Amniotic epithelial cell (primary cell): Measurements from ENCODE around the gene GPS1.

Experiments
- DNase-seq: peaks from one replicate; pipeline ENCODE4 v3.0.0-alpha.2; 2010; ENCODE audit warnings: low read depth

The GPS1 gene

GRCh38 chr17:82090549-82091263, 39.0 kb downstream of the GPS1 start:
- DNase-seq, result no peak

GRCh38 chr17:82091264-82092066, 39.8 kb downstream of the GPS1 start:
- DNase-seq, result no peak

DNA sequence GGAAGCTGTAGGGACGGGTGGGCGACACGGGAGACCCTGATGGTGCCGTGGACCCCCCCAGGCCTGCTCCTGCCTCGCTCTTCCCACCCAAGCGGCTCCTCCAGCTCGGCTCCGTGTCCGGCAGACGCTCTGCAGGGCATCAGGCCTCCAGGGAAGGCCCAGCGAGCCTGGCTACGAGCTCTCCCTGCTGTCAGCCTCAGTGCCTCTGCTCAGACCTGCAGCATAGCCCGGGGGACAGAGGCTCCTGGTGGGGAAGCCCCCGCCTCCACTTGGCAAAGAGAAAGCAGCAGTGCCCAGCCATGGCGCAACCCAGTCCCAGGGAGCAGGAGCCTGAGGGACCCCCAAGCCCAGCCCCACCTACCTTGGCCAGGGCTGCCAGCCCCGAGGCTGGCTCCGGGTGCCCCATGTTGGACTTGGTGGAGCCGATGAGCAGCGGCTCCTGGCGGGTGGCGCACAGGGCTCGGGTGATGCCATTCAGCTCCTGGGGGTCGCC, 40.4 kb downstream of the GPS1 start:
- DNase-seq, result no peak

GRCh38 chr17:82092628-82092994, 40.9 kb downstream of the GPS1 start:
- no peak for DNase-seq

DNA sequence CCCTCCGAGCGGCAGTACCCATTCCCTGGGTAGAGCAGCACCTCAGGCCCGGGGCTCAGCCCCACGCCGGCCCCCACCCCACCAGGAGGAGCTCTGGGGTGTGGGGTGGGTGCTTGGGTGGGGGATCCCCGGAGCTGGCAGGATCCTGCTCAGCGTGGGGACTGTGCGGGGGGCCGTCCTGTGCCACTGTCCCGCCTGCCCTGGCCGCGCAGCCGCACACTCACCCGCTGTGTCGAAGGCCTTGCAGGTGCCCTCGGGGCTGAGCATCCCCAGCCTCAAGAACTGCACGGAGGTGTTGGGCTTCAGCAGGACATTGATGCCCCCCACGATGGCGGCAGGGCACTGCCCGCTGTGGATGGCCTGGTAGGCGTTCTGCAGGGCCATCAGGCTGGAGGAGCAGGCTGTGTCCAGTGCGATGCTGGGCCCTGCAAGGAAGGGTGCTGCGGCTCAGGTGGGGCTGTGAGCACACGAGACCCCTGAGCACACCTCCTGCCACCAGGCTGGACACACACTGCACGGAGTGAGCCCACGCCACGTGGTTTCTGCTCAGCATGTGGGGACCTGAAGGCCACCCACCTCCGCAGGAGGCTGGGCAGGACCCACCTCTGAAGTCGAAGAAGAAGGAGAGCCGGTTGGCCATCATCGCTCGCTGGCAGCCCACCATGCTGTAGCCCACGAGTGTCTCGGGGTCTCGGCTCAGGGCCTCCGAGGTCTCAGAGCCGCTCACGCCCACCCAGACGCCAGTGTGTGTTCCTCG, 41.5 kb downstream of the GPS1 start:
- DNase-seq, result no peak

DNA sequence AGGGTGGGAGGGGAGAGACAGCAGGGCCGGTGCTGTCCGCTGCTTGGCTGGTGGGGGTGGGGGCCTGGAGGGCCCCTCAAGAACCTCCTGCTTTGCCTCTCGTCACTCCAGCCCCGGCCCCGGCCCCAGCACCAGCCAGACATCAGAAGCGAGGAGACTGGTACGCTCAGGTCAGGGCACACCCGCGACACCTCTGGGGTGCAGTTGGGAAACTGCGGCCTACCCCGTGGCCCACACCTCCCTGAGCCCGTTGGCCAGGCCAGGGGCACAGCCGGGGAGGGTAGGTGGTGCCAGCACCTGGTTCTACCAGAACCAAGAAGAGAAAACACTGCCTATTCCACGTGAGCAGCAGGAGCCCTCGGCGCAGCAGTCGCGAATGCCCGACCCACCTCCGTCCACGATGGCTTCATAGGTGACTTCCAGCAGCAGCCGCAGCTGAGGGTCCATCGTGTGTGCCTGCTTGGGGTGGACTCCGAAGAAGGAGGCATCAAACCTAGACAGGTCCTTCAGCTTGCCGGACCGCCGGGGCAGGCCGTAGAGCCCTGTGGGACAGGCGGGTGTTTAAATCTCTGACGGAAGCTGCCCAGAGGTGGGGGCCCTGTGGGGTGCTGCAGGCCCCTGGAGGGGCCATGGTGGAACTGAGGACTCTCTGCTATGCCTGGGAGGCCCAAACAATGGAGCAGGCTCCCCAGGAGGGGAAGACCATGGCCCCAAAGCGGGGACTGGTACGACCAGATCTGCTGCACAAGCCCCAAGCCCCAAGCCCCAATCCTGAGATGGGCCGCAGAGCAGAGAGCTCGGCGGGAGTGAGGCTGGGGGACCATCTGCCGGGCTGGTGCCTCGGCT, 43.5 kb downstream of the GPS1 start:
- no peak for DNase-seq

DNA sequence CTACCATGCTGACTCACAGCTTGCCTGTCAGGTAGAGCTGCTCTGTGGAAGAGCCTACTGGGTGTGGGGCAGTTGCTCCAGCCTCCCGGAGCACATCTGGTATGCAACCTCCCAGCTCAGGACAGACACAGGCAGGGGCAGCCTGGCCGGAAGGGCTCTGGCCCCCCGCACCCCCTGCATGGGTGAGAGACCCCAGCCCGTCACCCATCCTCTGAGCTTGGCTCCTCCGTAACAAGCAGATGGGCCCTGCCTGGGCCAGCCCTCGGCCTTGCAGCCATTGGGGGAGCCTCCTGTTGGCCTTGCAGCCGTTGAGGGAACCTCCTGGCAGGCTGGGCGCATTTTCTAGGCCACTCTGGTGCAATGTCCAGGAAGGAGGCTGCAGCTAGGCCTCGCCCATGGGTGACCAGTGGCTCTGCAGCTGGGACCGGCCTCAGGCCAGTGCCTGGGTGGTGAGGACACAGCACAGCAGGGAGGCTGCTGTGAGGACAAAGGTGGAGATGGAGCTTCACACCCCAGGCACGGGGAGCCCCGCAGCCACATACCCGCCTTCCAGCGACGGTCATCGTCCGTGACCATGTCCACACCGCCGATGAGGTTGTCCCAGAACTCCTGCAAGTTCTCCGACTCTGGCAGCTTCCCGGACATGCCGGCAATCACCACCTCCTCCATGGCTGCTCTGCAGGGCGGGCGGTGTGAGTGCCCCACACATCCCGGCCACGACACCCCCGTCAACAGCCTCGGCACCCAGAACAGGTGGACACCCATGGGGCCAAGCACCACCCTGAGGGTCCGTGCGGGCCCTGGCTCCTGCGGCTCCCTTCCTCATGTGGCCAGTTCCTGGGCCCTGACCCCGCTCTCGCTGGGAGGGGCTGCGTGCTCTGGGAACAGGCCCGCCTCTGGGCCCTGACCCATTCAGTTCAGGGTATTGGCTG, 44.3 kb downstream of the GPS1 start:
- DNase-seq, result no peak

- DNase-seq, result no peak
Observed at GRCh38 chr17:82096709-82097183, 45.0 kb downstream of the GPS1 start.

- DNase-seq, result peak; percentile 60
Observed at GRCh38 chr17:82097184-82097918, 45.7 kb downstream of the GPS1 start.

GRCh38 chr17:82097919-82098168, 46.1 kb downstream of the GPS1 start:
- no peak for DNase-seq

GRCh38 chr17:82098169-82098938, 46.7 kb downstream of the GPS1 start, which contains the start of gene FASN:
FASN (minus strand) TSS chr17:82098236; CDS start chr17:82096445, 1,791 bp downstream.
- DNase-seq, result peak; percentile 91

- no peak for DNase-seq
Observed at GRCh38 chr17:82098939-82099763, 47.5 kb downstream of the GPS1 start.

DNA sequence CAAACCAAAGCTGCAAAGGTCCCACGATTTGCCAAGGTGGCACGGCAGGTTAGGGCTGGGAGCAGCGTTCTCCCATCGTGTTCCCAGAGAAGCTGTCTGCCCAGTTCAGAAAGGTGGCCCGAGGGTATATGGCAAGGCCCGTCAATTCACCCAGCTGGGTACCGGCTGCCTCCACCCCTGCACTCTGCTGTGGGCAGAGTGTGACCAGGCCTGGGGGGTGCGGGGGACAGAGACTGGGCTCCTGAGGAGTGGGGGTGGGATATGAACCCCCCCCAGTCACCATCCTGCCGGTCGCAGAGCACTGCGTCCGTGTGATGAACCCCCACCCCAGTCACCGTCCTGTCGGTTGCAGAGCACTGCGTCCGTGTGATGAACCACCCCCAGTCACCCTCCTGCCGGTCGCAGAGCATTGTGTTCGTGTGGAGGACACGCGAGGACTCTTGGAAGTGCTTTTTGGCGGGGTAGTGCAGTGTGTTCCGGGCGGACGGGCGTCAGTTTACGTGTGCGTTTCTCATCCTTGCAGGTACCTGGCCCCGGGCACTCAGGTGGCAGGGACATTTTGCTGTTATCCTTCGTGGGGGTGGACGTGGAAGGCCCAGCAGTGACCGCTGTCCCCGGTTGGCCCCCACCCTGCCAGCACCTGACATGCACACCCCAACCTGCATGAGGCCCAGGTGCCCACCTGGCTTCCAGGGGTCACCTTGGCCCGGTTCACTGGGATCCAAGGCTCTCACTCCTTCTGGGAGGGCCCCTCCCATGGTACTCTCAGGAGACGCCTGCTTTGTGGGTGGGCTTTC, 49.0 kb downstream of the GPS1 start:
- DNase-seq, result no peak

DNA sequence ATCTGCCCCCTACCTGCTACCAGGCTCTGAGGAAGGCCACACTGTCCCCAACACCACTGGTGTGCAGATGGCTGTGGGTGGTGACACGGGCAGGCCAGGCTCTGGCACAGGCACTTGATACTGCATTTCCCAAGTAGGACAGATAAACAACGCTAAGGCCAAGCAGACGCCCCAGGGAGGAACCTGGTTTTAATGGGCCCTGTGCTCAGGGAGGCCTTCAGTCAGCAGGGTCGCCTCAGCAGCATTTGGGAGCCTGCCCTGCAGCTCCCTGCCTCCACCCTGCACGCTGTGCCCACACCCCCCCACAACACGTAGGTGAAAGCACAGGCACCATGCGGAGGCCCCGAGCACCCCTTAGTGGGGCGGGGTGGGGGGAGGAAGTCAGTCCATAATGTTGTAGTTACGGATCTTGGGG, 49.6 kb downstream of the GPS1 start:
- DNase-seq, result no peak

- DNase-seq, result no peak
Observed at GRCh38 chr17:82101767-82102679, 50.3 kb downstream of the GPS1 start.
